ENCODE data around the gene SLFN12. TPM values are rescaled to one million over a fixed set of nuclear protein-coding genes. Genes with fewer than 3 reads are reported as not detected.
"Not testable (repeated sequence)": the region's sequence is repeated elsewhere in the genome, so short reads cannot be mapped to it uniquely, and the experiment has no call there.

The SLFN12 gene
- total RNA-seq, 1 donor, result 19.9 TPM

GRCh38 chr17:35428229-35428628, 4.1 kb downstream of the SLFN12 start:
- peaks cover 3% of the 10 kb centered on the region for H3K4me1 ChIP-seq (ENCODE audit: insufficient read depth, low read length)
- no peaks in the 10 kb centered on the region for H3K36me3 ChIP-seq (ENCODE audit: insufficient read depth, low read length)
- no peak for TF ChIP-seq CTCF (IDR thresholded peaks at IDR 0.05; ENCODE audit: extremely low read depth, low read depth, low read length)
- no peak overlapping the region for H2AFZ ChIP-seq (ENCODE audit: low read length)
- no peak for DNase-seq (ENCODE audit: insufficient read length, low spot score, missing footprints)
- no peak overlapping the region for H3K4me2 ChIP-seq (ENCODE audit: insufficient read depth, low read length)
- H3K27me3 ChIP-seq (ENCODE audit: insufficient read depth, low read length), result no peaks in the 10 kb centered on the region
- peaks cover 7% of the 10 kb centered on the region for H4K20me1 ChIP-seq (ENCODE audit: insufficient read depth, low read length)
- no peak overlapping the region for H3K4me3 ChIP-seq (ENCODE audit: insufficient read depth, low read length)
- H3K79me2 ChIP-seq (ENCODE audit: insufficient read depth, low read length), result peaks cover 57% of the 10 kb centered on the region
- no peak overlapping the region for H3K27ac ChIP-seq (ENCODE audit: low read depth, low read length)
- no peaks in the 10 kb centered on the region for H3K9me3 ChIP-seq (ENCODE audit: low read depth, low read length)

GRCh38 chr17:35423761-35424160, 8.5 kb downstream of the SLFN12 start:
- peaks cover 2% of the 10 kb centered on the region for H3K36me3 ChIP-seq (ENCODE audit: insufficient read depth, low read length)

GRCh38 chr17:35421069-35421468, 11.2 kb downstream of the SLFN12 start:
- not testable (repeated sequence) for H2AFZ ChIP-seq (ENCODE audit: low read length); H3K4me3 ChIP-seq (ENCODE audit: insufficient read depth, low read length); H4K20me1 ChIP-seq (ENCODE audit: insufficient read depth, low read length); H3K27me3 ChIP-seq (ENCODE audit: insufficient read depth, low read length); H3K27ac ChIP-seq (ENCODE audit: low read depth, low read length); H3K4me2 ChIP-seq (ENCODE audit: insufficient read depth, low read length); H3K4me1 ChIP-seq (ENCODE audit: insufficient read depth, low read length); H3K9me3 ChIP-seq (ENCODE audit: low read depth, low read length); DNase-seq (ENCODE audit: insufficient read length, low spot score, missing footprints); H3K36me3 ChIP-seq (ENCODE audit: insufficient read depth, low read length)
- peaks cover 24% of the 10 kb centered on the region for H3K79me2 ChIP-seq (ENCODE audit: insufficient read depth, low read length)

More at GRCh38 chr17:35423761-35424160, 8.5 kb downstream of the SLFN12 start:
- Histone ChIP-seq H3K27ac (ENCODE audit: low read depth, low read length) (no peak overlapping the region), H3K4me3 (ENCODE audit: insufficient read depth, low read length) (no peak overlapping the region), H3K79me2 (ENCODE audit: insufficient read depth, low read length) (peaks cover 34% of the 10 kb centered on the region), H3K4me2 (ENCODE audit: insufficient read depth, low read length) (no peak overlapping the region), H3K4me1 (ENCODE audit: insufficient read depth, low read length) (no peaks in the 10 kb centered on the region), H2AFZ (ENCODE audit: low read length) (no peak overlapping the region), H3K27me3 (ENCODE audit: insufficient read depth, low read length) (no peaks in the 10 kb centered on the region), H3K9me3 (ENCODE audit: low read depth, low read length) (no peaks in the 10 kb centered on the region), H4K20me1 (ENCODE audit: insufficient read depth, low read length) (peaks cover 3% of the 10 kb centered on the region)
- no peak for DNase-seq (ENCODE audit: insufficient read length, low spot score, missing footprints)
- no peak for TF ChIP-seq CTCF (IDR thresholded peaks at IDR 0.05; ENCODE audit: extremely low read depth, low read depth, low read length)

GRCh38 chr17:35416659-35417058, 15.6 kb downstream of the SLFN12 start:
- DNase-seq (ENCODE audit: insufficient read length, low spot score, missing footprints), result no peak
- Histone ChIP-seq H4K20me1 (ENCODE audit: insufficient read depth, low read length) (no peaks in the 10 kb centered on the region), H3K27ac (ENCODE audit: low read depth, low read length) (no peak overlapping the region), H3K4me2 (ENCODE audit: insufficient read depth, low read length) (no peak overlapping the region), H3K9me3 (ENCODE audit: low read depth, low read length) (no peaks in the 10 kb centered on the region), H3K79me2 (ENCODE audit: insufficient read depth, low read length) (peaks cover 40% of the 10 kb centered on the region), H2AFZ (ENCODE audit: low read length) (no peak overlapping the region), H3K4me3 (ENCODE audit: insufficient read depth, low read length) (no peak overlapping the region), H3K27me3 (ENCODE audit: insufficient read depth, low read length) (no peaks in the 10 kb centered on the region), H3K4me1 (ENCODE audit: insufficient read depth, low read length) (no peaks in the 10 kb centered on the region), H3K36me3 (ENCODE audit: insufficient read depth, low read length) (peaks cover 9% of the 10 kb centered on the region)
- no peak for TF ChIP-seq CTCF (IDR thresholded peaks at IDR 0.05; ENCODE audit: extremely low read depth, low read depth, low read length)

- peaks cover 13% of the 10 kb centered on the region for H3K36me3 ChIP-seq (ENCODE audit: insufficient read depth, low read length)
- H3K4me1 ChIP-seq (ENCODE audit: insufficient read depth, low read length); H3K4me2 ChIP-seq (ENCODE audit: insufficient read depth, low read length); DNase-seq (ENCODE audit: insufficient read length, low spot score, missing footprints); H2AFZ ChIP-seq (ENCODE audit: low read length); H3K9me3 ChIP-seq (ENCODE audit: low read depth, low read length); H4K20me1 ChIP-seq (ENCODE audit: insufficient read depth, low read length); H3K27me3 ChIP-seq (ENCODE audit: insufficient read depth, low read length); H3K4me3 ChIP-seq (ENCODE audit: insufficient read depth, low read length); H3K27ac ChIP-seq (ENCODE audit: low read depth, low read length): not testable (repeated sequence)
- H3K79me2 ChIP-seq (ENCODE audit: insufficient read depth, low read length), result peaks cover 36% of the 10 kb centered on the region
Observed at GRCh38 chr17:35414707-35415106, 17.6 kb downstream of the SLFN12 start.
